Hematopoietic multipotent progenitor cell treated with erythropoietin and hydrocortisone succinate and interleukin-3 and kit ligand, for 6 days (in vitro differentiated cells): Measurements from ENCODE around the gene GLP1R.

Source experiments
- DNase-seq: peaks from one replicate; pipeline ENCODE4 v3.0.0-alpha.2; 2015

Gene GLP1R

GRCh38 chr6:39047434-39048327 is 900 bp upstream of the GLP1R start:
- no peak for DNase-seq

- no peak for DNase-seq
Measured at GRCh38 chr6:39049575-39050283, 1.1 kb downstream of the GLP1R start.

GRCh38 chr6:39050453-39051112 is 2.0 kb downstream of the GLP1R start:
- DNase-seq: no peak

GRCh38 chr6:39051399-39052122 is 3.0 kb downstream of the GLP1R start:
- no peak for DNase-seq

- DNase-seq: no peak
Measured at GRCh38 chr6:39053016-39053624, 4.5 kb downstream of the GLP1R start.

GRCh38 chr6:39053854-39054576 is 5.4 kb downstream of the GLP1R start:
- no peak for DNase-seq

- no peak for DNase-seq
Measured at GRCh38 chr6:39054577-39055142, 6.1 kb downstream of the GLP1R start.

- DNase-seq: no peak
Measured at GRCh38 chr6:39055661-39056060, 7.1 kb downstream of the GLP1R start.

GRCh38 chr6:39056191-39056590 is 7.6 kb downstream of the GLP1R start:
- DNase-seq: no peak

- no peak for DNase-seq
Measured at GRCh38 chr6:39056681-39057080, 8.1 kb downstream of the GLP1R start.

- no peak for DNase-seq
Measured at GRCh38 chr6:39057251-39058155, 8.9 kb downstream of the GLP1R start.

- no peak for DNase-seq
Measured at GRCh38 chr6:39058471-39059147, 10.0 kb downstream of the GLP1R start.

- DNase-seq: no peak
Measured at GRCh38 chr6:39059496-39060310, 11.1 kb downstream of the GLP1R start.

GRCh38 chr6:39060467-39061160 is 12.0 kb downstream of the GLP1R start:
- DNase-seq: no peak

GRCh38 chr6:39061182-39061581 is 12.6 kb downstream of the GLP1R start:
- DNase-seq: no peak

- no peak for DNase-seq
Measured at GRCh38 chr6:39061588-39061987, 13.0 kb downstream of the GLP1R start.

GRCh38 chr6:39062014-39062740 is 13.6 kb downstream of the GLP1R start:
- DNase-seq: no peak
